ENCODE results near the gene UBE2J1.

DNA sequence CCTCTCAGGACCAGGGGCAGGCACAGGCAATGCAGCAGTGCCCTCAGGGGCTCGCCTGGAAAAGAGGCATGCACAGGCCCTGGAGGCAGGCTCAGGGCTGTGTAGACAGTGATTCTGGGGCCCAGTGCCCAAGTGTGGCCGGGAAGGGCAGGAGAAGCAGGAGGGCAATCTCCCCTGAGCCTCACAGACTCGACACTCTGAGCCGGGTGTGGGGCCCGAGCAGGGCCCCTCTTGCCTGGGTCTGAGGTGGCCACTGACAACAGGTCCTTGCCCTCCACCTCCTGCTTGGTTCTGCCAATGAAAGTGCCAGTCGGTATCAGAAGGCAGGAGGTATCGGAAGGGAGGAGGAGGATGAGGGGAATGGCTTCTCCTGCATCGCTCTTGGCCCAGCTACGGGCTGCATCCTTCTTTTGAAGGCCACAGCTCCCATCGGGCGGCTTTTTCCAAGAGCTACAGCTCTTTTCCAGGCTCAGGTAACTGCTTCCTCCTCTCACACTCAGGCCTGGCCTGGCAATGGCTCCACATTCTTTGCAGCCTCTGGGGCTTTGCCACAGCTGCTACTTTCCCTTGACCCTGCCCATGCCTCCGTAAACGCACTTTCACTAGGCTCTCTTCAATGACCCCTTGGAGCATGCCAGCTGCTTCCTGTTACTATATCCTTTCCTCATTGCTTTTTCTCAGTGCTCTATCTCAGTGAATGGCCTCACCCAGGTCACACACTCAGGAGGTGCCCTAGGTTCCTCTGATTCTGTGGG lies 61.9 kb downstream of the UBE2J1 start:
- TF ChIP-seq, protein P1, sequence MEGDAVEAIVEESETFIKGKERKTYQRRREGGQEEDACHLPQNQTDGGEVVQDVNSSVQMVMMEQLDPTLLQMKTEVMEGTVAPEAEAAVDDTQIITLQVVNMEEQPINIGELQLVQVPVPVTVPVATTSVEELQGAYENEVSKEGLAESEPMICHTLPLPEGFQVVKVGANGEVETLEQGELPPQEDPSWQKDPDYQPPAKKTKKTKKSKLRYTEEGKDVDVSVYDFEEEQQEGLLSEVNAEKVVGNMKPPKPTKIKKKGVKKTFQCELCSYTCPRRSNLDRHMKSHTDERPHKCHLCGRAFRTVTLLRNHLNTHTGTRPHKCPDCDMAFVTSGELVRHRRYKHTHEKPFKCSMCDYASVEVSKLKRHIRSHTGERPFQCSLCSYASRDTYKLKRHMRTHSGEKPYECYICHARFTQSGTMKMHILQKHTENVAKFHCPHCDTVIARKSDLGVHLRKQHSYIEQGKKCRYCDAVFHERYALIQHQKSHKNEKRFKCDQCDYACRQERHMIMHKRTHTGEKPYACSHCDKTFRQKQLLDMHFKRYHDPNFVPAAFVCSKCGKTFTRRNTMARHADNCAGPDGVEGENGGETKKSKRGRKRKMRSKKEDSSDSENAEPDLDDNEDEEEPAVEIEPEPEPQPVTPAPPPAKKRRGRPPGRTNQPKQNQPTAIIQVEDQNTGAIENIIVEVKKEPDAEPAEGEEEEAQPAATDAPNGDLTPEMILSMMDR (IDR thresholded peaks at IDR 0.05; ENCODE audit: low read depth, low read length, poor library complexity, severe bottlenecking): no peak
- TF ChIP-seq EZH2phosphoT487 (IDR thresholded peaks at IDR 0.05; ENCODE audit: borderline replicate concordance, low read length): no peak

Data from DOHH2 (cell line).